ENCODE data around the gene PLEK2. TPM values are rescaled to one million over a fixed set of nuclear protein-coding genes. Genes with fewer than 3 reads are reported as not detected.

PLEK2 gene
- polyA plus RNA-seq, 1 donor from 2014 or later, result not detected

DNA sequence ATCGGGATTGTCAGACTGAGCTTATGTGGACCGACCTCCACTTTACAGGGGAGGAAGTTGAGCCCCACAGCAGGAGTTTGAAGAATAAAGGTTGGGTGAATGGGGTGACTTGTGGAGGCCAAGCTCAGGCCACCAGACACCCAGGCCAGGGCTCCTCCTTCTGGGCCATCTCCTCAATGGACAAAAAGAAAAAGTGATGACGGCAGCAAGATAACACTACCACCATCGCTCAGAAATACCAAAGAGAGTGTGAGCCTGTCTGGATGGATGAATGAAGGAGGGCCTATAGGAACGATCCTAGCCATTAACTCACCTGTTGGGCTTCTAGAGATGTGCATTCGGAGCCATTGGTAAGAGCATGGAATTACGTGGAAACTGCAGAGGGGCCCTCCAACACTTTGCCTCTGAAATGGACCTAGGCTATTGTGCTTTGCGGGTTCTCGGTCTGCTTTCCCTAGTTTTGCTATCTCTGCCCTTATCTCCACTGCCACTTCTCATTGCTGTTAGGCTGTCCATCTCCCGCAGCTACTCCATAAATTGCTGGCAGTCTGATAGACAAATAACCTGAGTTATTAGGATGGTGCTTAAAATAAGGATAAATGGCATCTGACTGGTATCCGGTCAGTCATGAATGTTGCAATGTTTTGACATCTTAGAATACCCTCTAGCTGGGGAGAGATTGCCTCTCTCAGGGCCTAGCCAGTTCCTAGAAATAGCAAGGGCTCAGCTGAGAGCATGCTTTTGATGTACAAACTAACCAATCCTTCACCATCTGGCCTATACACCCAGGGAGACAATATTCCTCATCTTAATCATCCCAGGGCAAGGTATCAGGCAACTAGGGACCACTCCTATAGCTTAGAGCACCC lies 9.6 kb upstream of the PLEK2 start:
- Histone ChIP-seq H3K9me2 (ENCODE audit: insufficient read depth, low read length) (no peaks in the 10 kb centered on the region), H3K9me3 (ENCODE audit: low read length) (no peaks in the 10 kb centered on the region)
- TF ChIP-seq SMC3 (conservative IDR thresholded peaks at IDR 0.05; ENCODE audit: poor library complexity) (no peak), EZH2 (IDR thresholded peaks at IDR 0.05; ENCODE audit: borderline replicate concordance, insufficient read depth, low read length, poor library complexity, severe bottlenecking) (no peak), MXI1 (conservative IDR thresholded peaks at IDR 0.05; ENCODE audit: poor library complexity, severe bottlenecking) (no peak), EP300 (conservative IDR thresholded peaks at IDR 0.05; ENCODE audit: poor library complexity, severe bottlenecking) (no peak), RAD21 (conservative IDR thresholded peaks at IDR 0.05) (no peak), TAF1 (IDR thresholded peaks at IDR 0.05; ENCODE audit: low read depth) (no peak), POLR2AphosphoS5 (IDR thresholded peaks at IDR 0.05) (no peak)
- TF ChIP-seq, protein P1, sequence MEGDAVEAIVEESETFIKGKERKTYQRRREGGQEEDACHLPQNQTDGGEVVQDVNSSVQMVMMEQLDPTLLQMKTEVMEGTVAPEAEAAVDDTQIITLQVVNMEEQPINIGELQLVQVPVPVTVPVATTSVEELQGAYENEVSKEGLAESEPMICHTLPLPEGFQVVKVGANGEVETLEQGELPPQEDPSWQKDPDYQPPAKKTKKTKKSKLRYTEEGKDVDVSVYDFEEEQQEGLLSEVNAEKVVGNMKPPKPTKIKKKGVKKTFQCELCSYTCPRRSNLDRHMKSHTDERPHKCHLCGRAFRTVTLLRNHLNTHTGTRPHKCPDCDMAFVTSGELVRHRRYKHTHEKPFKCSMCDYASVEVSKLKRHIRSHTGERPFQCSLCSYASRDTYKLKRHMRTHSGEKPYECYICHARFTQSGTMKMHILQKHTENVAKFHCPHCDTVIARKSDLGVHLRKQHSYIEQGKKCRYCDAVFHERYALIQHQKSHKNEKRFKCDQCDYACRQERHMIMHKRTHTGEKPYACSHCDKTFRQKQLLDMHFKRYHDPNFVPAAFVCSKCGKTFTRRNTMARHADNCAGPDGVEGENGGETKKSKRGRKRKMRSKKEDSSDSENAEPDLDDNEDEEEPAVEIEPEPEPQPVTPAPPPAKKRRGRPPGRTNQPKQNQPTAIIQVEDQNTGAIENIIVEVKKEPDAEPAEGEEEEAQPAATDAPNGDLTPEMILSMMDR (IDR thresholded peaks at IDR 0.05; ENCODE audit: poor library complexity, severe bottlenecking), result no peak

DNA sequence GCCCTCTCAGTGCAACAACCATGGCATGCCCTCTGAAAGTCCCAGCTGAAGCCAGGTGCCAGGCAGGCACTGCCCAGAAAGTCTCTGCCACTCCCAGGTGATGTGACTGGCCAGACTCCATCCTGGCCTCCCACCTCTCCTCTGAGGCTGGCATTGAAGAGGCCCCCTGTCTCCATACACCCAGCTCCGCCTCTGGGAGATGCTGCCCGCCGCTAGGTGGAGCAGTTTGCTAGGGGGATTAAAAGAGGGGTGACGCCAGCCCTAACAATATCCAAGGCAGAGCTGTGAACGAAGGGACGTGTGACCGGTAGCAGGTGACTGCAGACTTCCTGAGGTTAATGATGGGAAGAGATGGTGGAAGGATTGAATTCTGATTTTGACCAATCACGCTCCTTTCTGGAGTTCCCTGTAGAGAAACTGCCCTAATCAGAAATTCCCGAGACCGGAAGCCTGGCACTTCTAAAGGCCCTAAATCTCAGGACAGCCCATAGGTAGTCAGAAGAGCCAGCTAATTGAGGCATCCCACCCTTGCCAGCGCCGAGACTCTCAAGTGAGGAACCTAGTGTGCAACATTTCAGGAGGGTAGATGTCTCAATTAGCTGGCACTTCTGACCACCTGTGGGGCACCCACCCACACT lies 8.3 kb upstream of the PLEK2 start:
- H4K20me1 ChIP-seq (ENCODE audit: insufficient read depth), result no peaks in the 10 kb centered on the region
- no peak overlapping the region for H2AFZ ChIP-seq (ENCODE audit: low read depth, low read length)
- no peak overlapping the region for H3K27ac ChIP-seq (ENCODE audit: low read length)
- H3K79me2 ChIP-seq (replicated peaks; ENCODE audit: insufficient read depth, low read length), result no peaks in the 10 kb centered on the region
- H3K36me3 ChIP-seq (ENCODE audit: insufficient read depth, low read length), result no peaks in the 10 kb centered on the region
- no peak for TF ChIP-seq EZH2 (IDR thresholded peaks at IDR 0.05; ENCODE audit: borderline replicate concordance, insufficient read depth, low read length, poor library complexity, severe bottlenecking)
- TF ChIP-seq SMC3 (conservative IDR thresholded peaks at IDR 0.05; ENCODE audit: poor library complexity), result no peak
- TF ChIP-seq TAF1 (IDR thresholded peaks at IDR 0.05; ENCODE audit: low read depth), result no peak
- no peak for TF ChIP-seq POLR2AphosphoS5 (IDR thresholded peaks at IDR 0.05)
- TF ChIP-seq, protein P1 (IDR thresholded peaks at IDR 0.05; ENCODE audit: poor library complexity, severe bottlenecking), result no peak
- TF ChIP-seq EP300 (conservative IDR thresholded peaks at IDR 0.05; ENCODE audit: poor library complexity, severe bottlenecking), result no peak
- TF ChIP-seq, protein P2, sequence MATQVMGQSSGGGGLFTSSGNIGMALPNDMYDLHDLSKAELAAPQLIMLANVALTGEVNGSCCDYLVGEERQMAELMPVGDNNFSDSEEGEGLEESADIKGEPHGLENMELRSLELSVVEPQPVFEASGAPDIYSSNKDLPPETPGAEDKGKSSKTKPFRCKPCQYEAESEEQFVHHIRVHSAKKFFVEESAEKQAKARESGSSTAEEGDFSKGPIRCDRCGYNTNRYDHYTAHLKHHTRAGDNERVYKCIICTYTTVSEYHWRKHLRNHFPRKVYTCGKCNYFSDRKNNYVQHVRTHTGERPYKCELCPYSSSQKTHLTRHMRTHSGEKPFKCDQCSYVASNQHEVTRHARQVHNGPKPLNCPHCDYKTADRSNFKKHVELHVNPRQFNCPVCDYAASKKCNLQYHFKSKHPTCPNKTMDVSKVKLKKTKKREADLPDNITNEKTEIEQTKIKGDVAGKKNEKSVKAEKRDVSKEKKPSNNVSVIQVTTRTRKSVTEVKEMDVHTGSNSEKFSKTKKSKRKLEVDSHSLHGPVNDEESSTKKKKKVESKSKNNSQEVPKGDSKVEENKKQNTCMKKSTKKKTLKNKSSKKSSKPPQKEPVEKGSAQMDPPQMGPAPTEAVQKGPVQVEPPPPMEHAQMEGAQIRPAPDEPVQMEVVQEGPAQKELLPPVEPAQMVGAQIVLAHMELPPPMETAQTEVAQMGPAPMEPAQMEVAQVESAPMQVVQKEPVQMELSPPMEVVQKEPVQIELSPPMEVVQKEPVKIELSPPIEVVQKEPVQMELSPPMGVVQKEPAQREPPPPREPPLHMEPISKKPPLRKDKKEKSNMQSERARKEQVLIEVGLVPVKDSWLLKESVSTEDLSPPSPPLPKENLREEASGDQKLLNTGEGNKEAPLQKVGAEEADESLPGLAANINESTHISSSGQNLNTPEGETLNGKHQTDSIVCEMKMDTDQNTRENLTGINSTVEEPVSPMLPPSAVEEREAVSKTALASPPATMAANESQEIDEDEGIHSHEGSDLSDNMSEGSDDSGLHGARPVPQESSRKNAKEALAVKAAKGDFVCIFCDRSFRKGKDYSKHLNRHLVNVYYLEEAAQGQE (IDR thresholded peaks at IDR 0.05; ENCODE audit: borderline replicate concordance), result no peak
- TF ChIP-seq MXI1 (conservative IDR thresholded peaks at IDR 0.05; ENCODE audit: poor library complexity, severe bottlenecking), result no peak
- no peak for TF ChIP-seq RAD21 (conservative IDR thresholded peaks at IDR 0.05)
- H3F3A ChIP-seq (ENCODE audit: insufficient read depth, low read length, poor library complexity, severe bottlenecking), result no peaks in the 10 kb centered on the region
- H3K9ac ChIP-seq (ENCODE audit: low read length), result no peak overlapping the region
- no peak overlapping the region for H3K4me2 ChIP-seq (ENCODE audit: low read length)
- no peaks in the 10 kb centered on the region for H3K9me3 ChIP-seq (ENCODE audit: low read length)
- no peak overlapping the region for H3K4me3 ChIP-seq (ENCODE audit: low read length)
- H3K27me3 ChIP-seq (ENCODE audit: insufficient read depth, low read depth, low read length), result no peaks in the 10 kb centered on the region
- H3K9me2 ChIP-seq (ENCODE audit: insufficient read depth, low read length), result no peaks in the 10 kb centered on the region

More for the DNA sequence above, 9.6 kb upstream of the PLEK2 start:
- Histone ChIP-seq H3K79me2 (replicated peaks; ENCODE audit: insufficient read depth, low read length) (no peaks in the 10 kb centered on the region), H3K36me3 (ENCODE audit: insufficient read depth, low read length) (no peaks in the 10 kb centered on the region), H3K4me3 (ENCODE audit: low read length) (no peak overlapping the region), H3F3A (ENCODE audit: insufficient read depth, low read length, poor library complexity, severe bottlenecking) (no peaks in the 10 kb centered on the region), H3K4me2 (ENCODE audit: low read length) (no peak overlapping the region), H3K27ac (ENCODE audit: low read length) (no peak overlapping the region), H3K27me3 (ENCODE audit: insufficient read depth, low read depth, low read length) (no peaks in the 10 kb centered on the region), H4K20me1 (ENCODE audit: insufficient read depth) (no peaks in the 10 kb centered on the region), H2AFZ (ENCODE audit: low read depth, low read length) (no peak overlapping the region), H3K9ac (ENCODE audit: low read length) (no peak overlapping the region)
